Measurements from ENCODE around the gene LIMS1. TPM values are rescaled to one million over a fixed set of nuclear protein-coding genes. Genes with fewer than 3 reads are reported as not detected.

Gene LIMS1
- total and polyA plus RNA-seq, 2 of the 13 experiments (the other 11 are each of a cell fraction or from before 2014, with no cell fraction given) = 38.3 to 49.6 TPM

DNA sequence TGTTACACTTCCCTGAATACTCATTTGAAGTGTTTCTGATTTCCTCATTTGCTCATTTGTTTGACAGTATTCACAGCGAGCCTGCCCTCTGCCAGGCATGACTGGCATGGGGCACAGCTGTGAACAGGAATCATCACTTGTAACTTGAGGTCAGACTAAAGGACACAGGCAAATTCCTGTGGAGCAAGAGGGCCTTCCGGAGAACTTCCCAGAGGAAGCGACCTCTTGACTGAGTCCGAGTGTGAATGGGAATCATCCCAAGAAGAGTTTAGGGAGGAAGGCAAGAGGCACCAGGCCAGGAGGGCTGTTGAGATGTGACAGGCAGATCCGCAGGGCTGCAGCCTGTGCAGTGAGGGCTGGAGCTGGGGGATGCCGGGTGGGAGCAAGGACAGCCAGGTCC is 45.4 kb downstream of the LIMS1 start:
- BruUV-seq (replicated peaks) = no TSS peak
- intact Hi-C loops (cut with micrococcal nuclease; ENCODE audit: unreplicated experiment) = loop anchor here (1.0 to 5.0 kb wide), 2 partner anchors 229 to 292 kb away; partner anchors contain the start of gene SULT1C2
- DNase-seq (ENCODE audit: low spot score) (no peak), FAIRE-seq (no peak), ATAC-seq (peak; percentile 9)
- peaks cover 53% of the 10 kb centered on the region for H3K4me1 ChIP-seq (ENCODE audit: insufficient read depth, low read length)
- H3K4me3 ChIP-seq (replicated peaks in 1 of 3; ENCODE audit: insufficient read depth in 1 of 3, low read depth in 2 of 3, low read length in 3 of 3) = no peak overlapping the region
- no peak overlapping the region for H2AFZ ChIP-seq (ENCODE audit: low read length)
- no peak overlapping the region for H3K9ac ChIP-seq (ENCODE audit: insufficient read depth, low read depth, low read length)
- TF ChIP-seq THAP7 (CRISPR knock-in tag; IDR thresholded peaks at IDR 0.05) (0 out of 2 replicates have a peak, but pooled peaks have one; percentile 47), ZNF687 (CRISPR knock-in tag; IDR thresholded peaks at IDR 0.05) (0 out of 2 replicates have a peak, but pooled peaks have one; percentile 13), ZFP36L1 (CRISPR knock-in tag; IDR thresholded peaks at IDR 0.05) (no peak), NCOA2 (CRISPR knock-in tag; IDR thresholded peaks at IDR 0.05) (0 out of 2 replicates have a peak, but pooled peaks have one; percentile 25)
- H3K4me2 ChIP-seq (ENCODE audit: low read depth, low read length) = no peak overlapping the region
- 0 out of 2 replicates have a peak, but pooled peaks cover 10% of the 10 kb centered on the region for H4K20me1 ChIP-seq (ENCODE audit: insufficient read depth, low read length)
- in situ Hi-C loops (cut with HindIII; ENCODE audit: extremely low pct_ligation_motif_present, low pct_unique_long_range_greater_than_20kb) = loop anchor here (5.0 to 25.0 kb wide), 3 partner anchors 162 to 367 kb away; no protein-coding TSS in a partner anchor
- peaks cover 54% of the 10 kb centered on the region for H3K79me2 ChIP-seq (ENCODE audit: insufficient read depth, low read length)
- WGBS (ENCODE audit: low lambda C conversion rate) = 84% methylated on average over 6 of the region's 6 CpGs
- ChIA-PET POLR2A (interaction anchor here (1.2 kb wide), 1 partner anchor 131 kb away, joined by 3 read pairs; the partner anchor contains the start of gene GCC2), CTCF (ENCODE audit: low intra/inter-chr PET ratio, low total read pairs) (no interaction called here)
- H3K27ac ChIP-seq (ENCODE audit: extremely low read length, insufficient read depth, low read length) = no peak overlapping the region
- H3K36me3 ChIP-seq (replicated peaks in 1 of 2; ENCODE audit: control insufficient read depth in 1 of 2, insufficient read depth in 2 of 2, low read length in 2 of 2) = no peaks in the 10 kb centered on the region
- H3K9me3 ChIP-seq (ENCODE audit: low read length) = no peaks in the 10 kb centered on the region
- H3K27me3 ChIP-seq (ENCODE audit: control insufficient read depth in 1 of 2, insufficient read depth in 2 of 2, low read length in 2 of 2) = no peaks in the 10 kb centered on the region
